GM21529 (cell line): ENCODE results near the gene ENTHD1.
"Not testable (repeated sequence)": the region's sequence is repeated elsewhere in the genome, so short reads cannot be mapped to it uniquely, and the experiment has no call there.

ENCODE experiments used
- ATAC-seq: cut with Tn5 transposase; IDR thresholded peaks from one replicate; pipeline ENCODE4 v1.9.1; 2021; ENCODE audit not compliant: unreplicated experiment

Gene ENTHD1

DNA sequence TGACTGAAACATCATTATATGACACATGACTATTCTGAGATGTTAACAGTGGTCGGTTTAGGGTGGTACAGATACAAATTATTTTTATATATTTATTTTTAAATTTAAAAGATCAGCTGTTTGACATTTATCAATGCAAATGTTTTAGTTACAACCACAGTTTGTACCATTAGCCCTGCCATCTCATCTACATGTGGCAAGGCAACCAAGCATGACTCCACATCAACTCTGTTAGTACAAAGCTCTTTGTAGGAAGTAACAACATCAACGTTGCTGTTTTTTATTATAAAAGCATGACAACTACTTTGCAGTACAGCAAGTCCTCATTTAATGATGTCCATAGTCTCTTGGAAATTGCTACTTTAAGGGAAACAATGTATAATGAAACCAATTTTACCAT, 40.8 kb downstream of the ENTHD1 start:
- ATAC-seq: no peak

DNA sequence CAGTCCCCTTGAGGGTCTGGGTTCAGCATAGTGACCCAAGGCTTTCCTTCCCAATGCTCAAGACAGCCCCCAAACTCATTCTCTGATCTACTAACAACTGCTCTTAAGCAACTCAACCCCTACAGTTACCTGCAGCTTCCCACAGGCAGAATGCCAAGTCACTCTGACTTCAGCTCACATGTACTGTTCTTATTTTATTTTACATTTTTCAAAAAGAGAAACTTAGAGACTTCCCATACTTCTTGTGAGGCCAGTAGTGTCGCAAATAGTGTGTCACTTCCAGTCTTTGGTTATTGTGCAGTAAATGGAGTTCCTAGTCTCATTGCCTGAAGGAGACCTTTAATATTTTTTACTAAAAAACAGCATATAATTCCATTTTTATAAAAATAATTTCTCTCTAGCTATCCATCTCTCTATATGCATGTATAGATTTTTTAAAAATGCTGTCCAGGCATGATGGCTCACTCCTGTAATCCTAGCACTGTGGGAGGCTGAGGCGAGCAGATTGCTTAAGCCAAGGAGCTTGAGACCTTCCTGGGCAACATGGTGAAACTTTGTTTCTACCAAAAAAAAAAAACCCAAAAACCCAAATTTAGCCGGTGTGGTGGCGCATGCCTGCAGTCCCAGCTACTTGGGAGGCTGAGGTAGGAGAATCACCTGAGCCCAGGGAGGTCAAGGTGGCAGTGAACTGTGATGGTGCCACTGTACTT, 41.8 kb downstream of the ENTHD1 start:
- no peak for ATAC-seq

DNA sequence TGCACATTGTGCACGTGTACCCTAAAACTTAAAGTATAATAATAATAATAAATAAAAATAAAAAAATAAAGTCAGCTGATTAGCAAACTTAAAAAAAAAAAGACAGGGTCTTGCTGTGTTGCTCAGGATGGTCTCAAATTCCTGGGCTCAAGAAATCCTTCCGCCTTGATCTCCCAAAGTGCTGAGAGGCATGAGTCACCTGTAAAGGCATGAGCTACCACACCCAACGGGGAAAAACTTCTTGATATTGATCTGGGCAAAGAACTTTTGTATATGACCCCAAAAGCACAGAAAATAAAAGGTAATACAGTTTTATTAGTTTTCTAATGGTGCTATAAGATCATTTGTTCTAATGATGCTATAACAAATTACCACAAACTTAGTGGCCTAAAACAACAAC, 46.1 kb downstream of the ENTHD1 start:
- ATAC-seq: no peak

DNA sequence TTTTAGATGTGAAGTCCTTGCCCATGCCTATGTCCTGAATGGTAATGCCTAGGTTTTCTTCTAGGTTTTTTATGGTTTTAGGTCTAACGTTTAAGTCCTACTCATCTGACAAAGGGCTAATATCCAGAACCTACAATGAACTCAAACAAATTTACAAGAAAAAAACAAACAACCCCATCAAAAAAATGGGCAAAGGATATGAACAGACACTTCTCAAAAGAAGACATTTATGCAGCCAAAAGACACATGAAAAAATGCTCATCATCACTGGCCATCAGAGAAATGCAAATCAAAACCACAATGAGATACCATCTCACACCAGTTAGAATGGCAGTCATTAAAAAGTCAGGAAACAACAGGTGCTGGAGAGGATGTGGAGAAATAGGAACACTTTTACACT, 47.0 kb downstream of the ENTHD1 start:
- not testable (repeated sequence) for ATAC-seq

DNA sequence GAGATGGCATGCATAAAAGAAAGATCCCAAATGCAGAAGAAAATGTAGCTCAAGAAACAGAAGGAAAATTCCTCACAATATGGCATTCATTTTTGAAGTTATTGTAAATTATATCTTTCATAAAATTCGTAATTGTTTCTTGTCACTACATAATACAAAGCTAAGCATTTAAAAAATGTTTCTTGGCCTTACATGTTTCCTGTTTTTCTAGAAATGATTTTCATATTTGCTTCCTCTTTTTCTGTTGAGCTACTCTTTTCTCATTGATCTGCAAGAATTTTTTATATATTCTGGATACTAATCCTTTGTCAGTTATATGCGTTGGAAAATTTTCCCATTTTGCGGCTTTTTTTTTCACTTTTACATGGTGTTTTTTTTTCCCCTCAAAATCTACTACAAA, 48.0 kb downstream of the ENTHD1 start:
- no peak for ATAC-seq

DNA sequence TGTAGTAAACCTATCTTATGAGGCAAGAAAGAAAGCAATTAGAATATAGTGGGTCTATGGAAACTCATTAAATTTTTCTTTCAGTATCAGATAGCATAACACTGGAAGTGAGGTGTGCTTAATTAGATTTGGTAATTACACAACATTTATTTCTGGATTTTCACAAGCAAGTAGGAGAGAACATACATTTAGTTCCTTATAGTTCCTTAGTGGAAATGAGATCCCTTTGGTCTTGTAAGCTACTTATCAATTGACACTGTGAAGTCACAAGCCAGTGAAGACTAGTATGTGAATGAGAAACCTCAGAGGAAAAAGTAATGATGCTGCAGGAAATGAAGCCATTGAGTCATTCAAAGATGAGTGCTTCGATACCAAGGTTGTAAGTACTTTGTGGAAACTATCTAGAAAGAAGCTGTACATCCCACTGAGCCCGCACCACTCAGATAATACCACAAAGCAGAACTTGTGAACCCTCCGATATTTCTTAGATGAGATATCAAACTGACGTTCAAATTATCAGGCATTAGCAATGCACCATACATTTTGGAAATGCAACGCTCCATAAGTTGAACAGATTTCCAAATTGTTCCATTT, 53.5 kb downstream of the ENTHD1 start:
- no peak for ATAC-seq

DNA sequence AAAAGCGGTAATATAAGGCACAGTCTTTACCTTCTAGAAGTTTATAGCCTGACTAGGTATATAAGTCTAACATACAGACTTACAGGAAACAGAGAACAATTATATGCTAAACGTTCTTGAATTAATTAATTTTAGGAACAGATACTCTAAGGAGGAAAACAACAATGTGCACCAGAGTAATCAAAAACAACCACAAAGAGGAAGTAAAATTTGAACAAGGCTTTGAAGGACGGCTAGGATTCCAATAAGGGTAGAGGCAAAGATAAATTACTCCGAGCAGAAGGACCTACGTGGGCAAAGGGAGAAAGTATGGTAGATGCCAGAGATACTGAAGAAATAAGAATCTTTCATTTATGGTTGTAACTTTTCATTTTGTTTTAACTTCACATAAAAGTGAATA, 54.4 kb downstream of the ENTHD1 start:
- ATAC-seq: no peak

DNA sequence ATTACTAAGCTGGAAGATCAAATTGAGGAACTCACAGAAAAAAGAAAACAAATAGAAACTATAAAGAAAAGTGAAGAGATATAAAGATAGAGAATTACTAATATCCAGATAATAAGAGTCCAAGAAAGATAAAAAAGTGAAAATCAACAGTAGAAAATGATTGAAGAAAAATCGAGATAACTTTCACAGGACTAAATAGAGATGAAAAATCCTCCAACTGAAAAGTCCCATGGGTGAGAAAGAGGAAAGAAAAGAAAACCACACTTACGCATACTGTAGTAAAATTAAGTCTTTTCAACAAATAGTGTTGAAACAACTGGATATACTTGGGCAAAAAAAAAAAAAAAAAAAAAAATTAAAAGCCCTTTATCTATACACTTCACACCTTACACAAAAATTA, 60.0 kb downstream of the ENTHD1 start:
- no peak for ATAC-seq

DNA sequence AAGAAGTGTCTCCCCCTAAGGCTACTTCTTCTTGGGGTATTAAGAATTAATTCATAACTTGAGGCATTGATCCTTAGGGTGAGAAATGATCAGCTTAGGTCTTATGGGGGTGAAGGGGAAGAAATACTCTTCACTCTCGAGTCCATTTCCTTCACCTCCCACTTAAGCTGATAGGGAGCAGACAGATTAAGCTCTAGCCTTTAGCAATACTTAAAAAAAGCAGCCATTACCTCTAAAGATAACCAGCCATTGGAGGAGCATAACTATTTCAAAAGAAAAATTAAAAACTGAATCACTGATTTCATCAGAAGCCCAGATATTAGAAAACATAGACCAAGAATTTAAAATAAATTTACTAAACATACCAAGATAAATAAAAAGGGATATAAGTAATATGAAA, 60.5 kb downstream of the ENTHD1 start:
- ATAC-seq: no peak

DNA sequence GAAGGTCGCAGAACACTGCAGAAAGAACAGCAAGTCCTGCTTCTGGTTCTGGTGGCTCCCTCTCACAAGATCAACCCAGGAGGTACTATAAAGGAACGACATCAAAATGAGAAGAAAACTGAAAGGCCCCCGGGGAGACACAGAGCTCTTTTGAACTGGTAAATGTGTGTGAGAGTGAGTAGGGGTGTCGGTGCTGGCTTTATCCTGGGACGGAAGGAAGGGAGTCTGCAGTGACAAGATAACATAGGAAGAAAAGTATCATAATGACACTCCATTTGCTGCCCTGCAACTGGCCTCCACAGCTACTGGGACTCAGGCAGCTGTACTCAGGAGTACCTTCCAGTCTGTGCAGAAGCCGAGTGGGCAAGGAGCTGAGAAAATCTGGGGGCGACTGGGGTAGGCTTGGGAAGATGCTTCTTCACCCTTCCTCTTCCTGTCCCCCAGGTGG, 60.9 kb downstream of the ENTHD1 start:
- ATAC-seq: no peak

DNA sequence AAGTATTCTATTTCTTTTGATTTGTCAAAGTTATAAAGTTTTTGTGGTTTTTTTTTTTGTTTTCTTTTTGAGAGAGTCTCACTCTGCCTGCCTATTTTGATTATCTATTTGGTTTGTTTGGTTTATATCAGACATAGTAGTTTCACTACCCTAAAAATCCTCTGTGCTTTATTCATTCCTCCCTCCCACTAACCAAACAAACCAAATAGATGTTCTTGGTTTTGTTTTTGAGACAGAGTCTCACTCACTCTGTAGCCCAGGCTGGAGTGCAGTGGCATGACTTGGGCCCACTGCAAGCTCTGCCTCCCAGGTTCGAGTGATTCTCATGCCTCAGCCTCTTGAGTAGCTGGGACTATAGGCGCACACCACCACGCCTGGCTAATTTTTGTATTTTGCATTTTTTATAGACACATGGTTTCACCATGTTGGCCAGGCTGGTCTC, 67.9 kb downstream of the ENTHD1 start:
- ATAC-seq: peak; percentile 86

DNA sequence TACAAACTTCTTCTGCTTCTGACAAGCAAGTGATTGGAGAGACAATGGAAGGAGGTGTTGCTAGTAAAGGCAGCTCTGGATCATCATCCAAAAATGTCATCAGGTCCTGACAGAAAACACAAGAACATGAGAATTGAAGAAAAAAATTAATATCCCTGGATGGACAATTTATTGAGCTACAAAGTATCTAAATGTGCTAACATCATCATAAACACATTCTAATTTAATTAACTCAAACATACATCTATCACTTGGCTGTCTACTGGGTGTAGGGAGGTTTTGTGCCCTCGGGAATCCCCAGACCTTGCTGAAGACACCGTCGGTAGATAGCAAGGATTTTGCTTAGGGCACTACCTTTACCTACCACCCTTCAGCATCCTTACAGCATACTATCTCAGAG, 72.6 kb downstream of the ENTHD1 start:
- no peak for ATAC-seq

DNA sequence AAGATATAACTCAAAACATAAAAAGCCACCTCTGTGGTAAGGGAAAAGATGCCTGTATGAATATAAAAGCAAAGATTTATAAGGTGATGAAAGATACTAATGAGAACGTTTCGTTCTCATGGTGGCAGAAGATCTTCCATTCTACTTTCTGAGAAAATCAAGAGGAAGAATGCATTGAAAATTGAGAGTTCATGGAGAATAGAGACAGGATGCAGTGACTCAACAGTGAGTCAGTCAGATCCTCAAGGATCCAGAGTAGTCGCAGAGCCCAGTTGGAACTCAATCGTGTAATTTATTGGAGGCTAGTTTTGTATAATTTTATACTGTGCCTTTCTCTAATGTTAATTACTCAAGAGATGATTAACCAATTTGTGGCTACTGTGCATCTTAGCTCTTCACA, 73.3 kb downstream of the ENTHD1 start:
- no peak for ATAC-seq

DNA sequence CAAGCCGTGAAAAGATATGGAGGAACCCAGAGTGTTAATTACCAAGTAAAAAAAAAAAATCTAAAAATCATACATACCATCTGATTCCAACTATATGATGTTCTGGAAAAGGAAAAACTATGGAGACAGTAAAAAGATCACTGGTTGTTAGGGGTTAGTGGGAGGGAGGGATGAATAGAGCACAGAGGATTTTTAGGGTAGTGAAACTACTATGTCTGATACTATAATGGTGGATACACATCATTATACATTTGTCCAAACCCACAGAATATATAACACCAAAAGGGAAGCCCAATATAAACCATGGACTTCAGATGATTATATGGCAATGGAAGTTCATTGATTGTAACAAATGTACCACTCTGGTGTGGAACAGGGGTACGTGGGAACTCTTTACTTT, 74.1 kb downstream of the ENTHD1 start:
- no peak for ATAC-seq

DNA sequence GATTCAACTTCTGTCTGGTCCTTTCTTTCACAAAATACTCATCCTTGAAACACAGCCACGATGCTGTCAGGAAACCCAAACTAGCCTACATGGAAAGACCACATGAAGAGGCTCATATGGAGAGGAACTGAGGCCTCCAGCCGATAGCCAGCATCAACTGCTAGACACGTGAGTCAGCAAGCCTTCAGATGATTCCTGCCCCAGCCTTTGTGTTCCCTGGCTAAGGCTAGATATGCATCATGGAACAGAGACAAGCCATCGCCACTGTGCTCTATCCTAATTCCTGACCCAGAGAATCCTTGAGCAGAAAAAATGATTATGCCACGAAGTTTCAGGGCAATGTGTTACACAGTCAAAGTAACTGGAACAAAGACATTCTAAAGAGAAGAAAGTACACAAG, 75.5 kb downstream of the ENTHD1 start:
- no peak for ATAC-seq

DNA sequence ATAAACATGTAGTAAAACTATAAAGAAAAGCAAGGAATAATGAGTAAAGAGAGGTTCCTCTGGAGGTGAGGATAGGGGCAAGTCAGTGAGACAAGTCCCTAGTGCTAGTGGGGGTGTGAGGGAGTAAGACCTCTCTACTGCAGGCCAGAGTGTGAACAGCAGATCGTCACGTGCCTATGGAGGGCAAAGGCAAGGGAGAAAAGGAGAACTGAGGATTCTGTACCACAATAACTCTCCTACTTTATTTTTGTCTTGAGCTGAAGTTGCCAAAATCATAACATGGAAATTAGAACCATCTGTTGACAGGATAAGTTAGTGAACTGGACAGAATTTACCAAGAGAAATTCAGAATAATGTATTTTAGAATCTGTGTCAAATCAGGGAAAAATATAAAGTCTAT, 77.6 kb downstream of the ENTHD1 start:
- ATAC-seq: no peak

DNA sequence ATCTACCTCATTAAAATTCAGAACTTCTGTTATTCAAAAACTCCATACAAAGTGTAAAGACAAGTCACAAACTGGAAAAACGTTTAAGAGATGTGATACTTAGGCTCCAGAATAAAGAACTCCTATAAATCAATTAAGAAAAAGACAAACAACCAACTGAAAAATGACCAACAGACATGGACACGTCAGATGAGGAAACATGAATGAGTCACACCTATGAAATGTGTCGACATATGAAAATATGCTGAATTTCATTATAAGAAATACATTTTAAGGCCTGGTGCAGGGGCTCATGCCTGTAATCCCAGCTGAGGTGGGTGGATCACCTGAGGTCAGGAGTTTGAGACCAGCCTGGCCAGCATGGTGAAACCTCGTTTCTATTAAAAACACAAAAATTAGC, 78.7 kb downstream of the ENTHD1 start:
- ATAC-seq: no peak

DNA sequence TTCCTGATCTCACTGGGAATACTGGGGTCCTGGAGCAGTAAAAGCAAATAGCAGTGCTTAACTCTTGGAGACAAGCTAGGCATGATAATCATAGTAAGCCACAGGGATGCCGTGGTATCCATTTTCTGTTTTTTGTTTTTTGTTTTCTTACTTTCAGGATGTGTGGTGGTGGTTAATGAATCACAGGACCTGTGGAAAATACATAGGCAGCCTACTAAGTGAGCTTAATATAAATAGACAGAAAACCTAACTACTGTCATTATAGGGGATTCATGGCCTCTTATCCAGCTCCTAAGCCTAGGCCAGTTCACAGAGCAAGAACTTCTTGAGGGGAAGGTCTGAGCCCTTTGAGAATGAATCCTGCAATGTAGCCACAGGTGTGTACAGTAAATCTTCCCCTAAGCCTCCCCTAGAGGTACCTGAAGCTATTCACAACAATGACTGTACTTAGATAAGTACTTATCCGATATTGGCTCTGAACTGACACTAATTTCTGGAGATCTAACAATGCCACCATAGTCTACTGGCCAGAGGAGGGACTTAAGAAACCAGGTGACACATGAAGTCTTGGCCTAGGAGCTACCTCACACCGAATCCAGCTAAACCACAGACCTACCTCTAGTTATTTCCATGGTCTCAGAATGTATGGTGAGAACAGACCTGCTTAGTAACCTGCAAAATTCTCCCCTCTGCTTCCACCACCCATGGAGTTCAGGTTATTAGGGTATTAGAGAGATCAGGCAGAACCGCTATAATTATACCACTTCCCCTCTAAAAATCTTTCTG, 83.6 kb downstream of the ENTHD1 start:
- ATAC-seq: no peak

DNA sequence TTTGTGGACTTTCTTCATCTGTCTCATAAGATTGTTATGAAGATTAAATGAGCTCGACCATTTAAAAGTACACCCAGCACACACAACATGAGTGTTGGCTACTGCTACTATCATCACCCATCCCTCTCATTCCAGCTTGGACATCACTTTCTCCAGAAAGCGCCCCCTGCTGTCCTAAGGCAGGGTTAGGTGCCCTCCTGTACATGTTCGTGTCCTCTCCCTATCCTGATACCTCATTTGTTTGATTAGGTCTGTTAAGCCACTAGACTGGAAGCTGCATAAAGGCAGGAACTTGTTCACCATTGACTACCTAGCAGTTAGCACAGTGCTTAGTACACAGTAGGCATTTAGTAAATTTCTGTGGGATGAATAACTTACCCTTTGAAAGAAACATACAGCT, 85.5 kb downstream of the ENTHD1 start:
- ATAC-seq: no peak

DNA sequence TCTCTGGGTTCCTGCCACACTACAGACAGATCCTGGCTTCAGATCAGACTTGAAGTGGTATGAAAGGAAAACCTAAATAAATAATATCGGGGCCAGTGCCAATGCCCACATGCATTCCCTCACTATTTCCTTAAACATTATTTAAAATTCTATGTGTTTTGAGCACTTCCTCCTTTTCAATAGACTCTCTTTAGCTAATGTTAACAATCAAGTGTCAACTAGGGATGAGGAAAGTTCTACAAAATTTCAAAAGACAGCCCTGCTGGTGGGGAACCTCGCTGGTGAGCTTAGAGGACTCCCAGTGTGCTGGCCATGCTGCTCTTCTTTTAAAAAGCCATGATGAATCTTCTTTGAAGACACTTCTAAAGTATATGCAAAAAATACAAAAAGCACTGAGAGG, 87.5 kb downstream of the ENTHD1 start:
- no peak for ATAC-seq

DNA sequence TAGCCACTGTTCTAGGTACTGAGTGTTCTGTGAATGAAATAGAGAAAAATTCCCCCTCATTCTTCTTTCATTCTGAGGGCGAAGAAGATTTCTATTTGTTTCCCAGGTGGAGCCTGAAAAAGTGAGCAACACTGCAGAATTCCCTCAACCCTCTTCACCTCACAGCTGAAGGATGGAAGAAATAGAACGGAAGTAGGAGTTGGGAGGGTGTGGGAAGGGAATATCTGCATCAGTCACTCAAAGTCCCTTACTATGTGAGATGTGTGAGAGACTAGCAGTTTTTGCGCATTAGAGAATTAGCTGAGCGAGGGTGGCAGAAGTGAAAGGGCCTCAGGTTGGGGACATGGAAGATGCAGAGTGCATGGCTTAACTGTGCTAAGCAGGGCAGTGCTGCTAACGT, 88.4 kb downstream of the ENTHD1 start:
- no peak for ATAC-seq

DNA sequence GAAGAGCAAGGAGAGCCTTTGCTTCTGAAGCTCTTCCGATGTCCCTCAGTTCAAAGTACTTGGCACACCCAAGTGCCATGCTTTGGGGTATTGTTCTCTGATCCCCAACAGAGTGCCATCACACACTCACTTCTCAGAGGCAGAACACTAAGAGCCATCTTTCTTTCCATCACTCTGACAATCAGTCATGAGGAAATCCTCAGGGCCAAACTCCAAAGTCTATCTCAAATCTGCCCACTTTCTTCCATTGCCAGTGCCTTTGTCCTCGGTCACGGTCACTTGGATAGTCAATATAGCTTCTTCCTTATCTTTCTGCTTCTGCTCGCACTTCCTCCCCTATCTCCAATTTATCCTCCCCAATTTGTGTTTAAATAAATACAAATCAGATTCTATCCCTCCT, 90.9 kb downstream of the ENTHD1 start:
- ATAC-seq: no peak
